Middle frontal gyrus (tissue), 1 donor: ENCODE data around the gene CA7.

Experiments used
- DNase-seq: peaks from one replicate; pipeline ENCODE4 v3.0.0-alpha.2; 2015; ENCODE audit warnings: low spot score; ENCODE audit errors: extremely low spot score

Gene CA7

DNA sequence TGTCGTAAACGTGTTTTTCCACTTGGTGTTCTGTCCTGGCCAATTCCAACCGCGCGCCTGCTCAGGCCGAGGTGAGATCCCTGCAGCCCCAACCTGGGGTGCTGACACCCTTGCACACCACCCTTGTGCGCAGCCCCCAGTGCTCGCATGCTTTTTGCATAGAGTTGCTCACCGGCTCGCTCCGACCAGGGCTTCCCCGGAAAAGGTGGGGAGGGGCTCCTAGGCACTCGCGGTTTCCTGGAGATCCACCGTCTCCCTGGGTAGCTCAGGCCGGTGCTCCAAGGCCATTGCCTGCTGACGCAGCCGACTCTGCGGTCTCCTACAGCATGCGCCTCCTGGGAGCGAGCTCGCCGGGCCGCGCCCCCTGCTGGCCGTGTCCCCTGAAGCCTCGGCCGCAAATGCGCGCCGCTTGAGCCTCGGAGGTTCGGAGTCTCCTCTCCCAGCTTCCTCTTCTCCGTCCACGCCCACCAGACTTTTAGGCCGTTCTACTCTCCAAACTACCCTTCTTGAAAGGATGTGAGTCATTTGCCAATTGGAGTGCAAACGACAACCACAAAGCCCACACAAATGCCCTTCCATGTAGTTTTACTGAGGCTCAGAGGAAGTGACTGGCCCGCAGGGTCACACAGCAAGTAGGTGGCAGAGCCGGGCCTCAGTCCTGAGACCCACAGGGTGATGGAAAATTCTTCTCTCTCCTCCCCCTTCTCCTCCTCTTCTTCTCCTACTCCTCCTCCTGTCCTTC, 28.9 kb downstream of the CA7 start:
- peak; percentile 74 for DNase-seq

GRCh38 chr16:66873685-66874055, 29.5 kb downstream of the CA7 start:
- no peak for DNase-seq

DNA sequence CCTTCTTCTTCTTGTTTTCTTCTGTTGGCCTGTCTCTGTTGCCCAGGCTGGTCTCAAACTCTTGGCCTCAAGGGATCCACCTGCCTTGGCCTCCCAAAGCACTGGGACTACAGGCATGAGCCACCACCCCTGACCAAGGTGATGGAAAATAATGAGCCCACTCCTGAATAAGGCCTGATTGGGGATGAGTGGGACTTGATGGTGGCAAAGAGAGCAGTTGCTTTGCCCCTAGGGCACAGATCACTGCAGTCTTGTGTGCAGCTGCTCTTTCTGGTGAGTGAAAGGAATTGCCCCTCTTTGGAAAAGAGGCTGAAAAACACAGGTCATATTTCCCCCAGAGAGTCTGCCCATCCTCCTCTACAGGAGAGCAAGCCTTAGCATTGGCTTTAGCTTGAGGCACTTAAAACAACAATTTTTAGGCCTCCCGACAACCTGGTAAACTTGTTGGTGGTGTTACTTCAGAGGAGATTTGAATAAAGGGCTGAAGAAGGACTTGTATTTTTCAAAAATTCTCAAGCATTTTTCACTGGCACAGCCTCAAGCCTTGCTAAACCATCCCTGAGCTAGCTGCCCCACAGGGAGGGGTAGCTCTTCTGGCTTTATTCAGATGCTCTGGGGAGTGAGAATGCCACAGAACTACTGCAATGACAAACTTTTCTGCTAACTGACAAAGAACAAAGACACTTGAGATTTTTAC, 30.0 kb downstream of the CA7 start:
- DNase-seq, result no peak

DNA sequence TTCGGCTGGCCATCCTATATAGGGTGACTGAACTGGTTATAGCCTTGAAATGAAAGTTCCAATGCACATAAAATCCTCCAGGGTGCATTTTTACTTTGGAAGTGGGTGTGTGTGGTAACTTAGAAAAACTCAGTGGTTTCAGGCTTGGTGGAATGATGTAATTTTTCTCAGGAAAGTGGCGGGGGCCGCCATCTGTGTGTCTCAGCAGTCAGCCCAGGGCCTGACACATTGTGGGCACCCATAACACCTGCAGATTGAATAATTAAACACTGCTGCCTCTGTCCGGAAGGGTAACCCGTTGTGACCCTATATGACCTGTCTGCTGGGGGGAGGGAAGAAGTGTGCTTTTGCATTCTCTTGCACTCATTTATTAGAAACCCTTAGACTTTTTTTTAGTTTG, 33.9 kb downstream of the CA7 start:
- DNase-seq, result no peak

DNA sequence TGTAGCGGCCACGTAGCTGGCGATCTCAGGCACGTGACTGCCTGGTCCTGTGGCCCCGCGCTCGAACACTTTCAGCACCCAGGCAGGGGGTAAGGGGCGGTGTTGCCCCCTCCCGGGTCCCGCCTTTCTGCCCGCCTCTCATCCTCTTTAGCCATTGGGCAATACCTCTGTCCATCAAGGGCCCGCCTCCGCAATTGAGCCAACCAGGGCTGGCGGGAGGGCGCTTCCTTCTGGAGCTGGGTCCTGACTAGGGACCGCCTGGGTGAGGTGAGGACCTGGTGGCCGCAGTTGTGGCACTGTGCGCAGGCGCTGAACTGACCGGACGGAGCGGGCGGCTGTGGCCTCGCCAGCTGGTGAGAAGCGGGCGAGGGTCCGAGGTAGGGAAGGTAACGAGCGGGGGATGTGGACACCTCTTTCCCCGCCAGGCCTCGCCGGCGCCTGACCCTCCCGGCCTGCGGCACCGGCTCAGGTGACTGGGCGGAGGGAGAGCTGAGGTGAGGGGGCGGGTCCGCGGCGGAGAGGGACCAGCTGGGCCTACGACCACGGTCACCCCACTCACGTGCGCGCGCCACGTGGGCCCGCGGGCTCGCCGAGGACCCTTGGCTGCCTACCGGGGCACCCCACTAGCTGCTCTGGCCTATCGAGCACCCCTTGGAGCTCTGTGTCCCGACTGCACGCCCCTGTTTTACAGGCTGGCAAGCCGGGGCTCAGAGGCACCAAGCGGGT, 36.2 kb downstream of the CA7 start, which contains the start of gene PDP2:
Gene PDP2, plus strand, starts transcription at position 228 of the 726 bp plus-strand sequence. CDS start 3,770 bp downstream, outside the sequence.
- peak; percentile 91 for DNase-seq

DNA sequence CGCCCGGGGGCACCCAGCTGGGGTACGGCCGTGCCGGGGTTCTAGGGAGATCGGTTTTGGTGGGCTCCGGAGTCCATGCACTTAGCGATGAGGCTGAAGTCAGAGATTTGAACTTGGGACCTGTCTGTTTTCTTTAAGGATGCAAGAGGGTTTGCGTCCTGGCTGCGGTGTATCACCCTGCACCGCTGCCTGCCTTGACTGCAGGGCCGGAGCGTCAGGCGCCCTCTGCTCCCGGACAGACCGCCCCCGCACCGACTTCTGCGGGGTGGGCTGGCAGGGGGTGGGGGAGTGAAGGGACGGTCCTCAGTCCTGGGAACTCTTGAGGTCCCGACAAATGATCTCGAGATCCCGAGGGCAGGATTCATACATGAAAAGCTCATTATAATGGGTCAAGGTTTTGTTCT, 36.8 kb downstream of the CA7 start:
- no peak for DNase-seq

DNA sequence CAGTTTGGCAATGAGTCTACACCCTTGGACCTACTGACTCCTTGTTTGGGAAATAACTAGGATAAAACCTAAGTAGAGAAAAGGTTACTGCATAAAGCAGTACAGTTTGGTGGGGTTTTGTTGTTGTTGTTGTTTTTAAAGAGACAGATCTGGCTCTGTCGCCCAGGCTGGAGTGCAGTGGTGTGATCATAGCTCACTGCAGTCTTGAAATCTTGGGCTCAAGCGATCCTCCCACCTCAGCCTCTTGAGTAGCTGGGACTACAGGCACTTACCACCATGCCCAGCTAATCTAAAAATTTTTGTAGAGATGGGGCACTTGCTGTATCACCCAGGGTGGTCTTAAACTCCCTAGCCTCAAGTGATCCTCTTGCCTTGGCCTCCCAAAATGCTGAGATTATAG, 37.3 kb downstream of the CA7 start:
- no peak for DNase-seq

DNA sequence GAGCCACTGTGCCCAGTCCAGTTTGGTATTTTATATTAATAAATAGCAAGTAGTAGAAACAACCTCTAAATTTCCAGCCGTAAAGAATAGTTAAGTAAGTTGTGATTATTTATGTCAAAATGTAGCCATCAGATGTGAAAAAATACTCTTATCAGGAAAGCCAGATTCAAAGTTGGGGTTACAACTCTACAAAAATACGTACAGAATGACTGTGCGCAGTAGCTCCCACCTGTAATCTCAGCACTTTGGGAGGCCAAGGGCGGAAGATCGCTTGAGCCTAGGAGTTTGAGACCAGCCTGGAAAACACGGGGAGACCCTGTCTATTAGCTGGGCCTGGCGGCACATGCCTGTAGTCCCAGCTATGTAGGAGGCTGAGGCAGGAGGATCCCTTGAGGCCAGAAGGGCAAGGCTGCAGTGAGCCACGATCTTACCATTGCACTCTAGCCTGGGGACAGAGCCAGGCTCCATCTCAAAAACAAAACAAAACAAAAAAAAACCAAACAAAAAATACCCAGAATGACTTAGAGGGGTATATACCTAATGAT, 37.8 kb downstream of the CA7 start:
- no peak for DNase-seq

DNA sequence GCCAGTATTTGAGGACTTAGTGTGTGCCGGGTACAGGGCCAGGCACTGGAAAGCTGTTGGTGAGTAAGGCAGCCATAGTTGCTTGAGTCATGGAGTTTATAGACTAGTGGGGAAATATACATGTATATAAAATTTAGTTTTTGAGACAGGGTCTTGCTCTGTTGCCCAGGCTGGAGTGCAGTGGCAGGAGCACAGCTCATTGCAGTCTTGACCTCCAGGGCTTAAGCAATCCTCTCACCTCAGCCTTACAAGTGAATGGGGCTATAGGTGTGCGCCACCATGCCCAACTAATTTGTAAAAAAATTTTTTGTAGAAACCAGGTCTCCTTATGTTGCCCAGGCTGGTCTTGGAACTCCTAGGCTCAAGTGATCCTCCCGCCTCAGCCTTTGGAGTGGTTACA, 38.5 kb downstream of the CA7 start:
- DNase-seq, result no peak

- DNase-seq, result no peak
Observed at GRCh38 chr16:66885491-66885890, 41.3 kb downstream of the CA7 start.

DNA sequence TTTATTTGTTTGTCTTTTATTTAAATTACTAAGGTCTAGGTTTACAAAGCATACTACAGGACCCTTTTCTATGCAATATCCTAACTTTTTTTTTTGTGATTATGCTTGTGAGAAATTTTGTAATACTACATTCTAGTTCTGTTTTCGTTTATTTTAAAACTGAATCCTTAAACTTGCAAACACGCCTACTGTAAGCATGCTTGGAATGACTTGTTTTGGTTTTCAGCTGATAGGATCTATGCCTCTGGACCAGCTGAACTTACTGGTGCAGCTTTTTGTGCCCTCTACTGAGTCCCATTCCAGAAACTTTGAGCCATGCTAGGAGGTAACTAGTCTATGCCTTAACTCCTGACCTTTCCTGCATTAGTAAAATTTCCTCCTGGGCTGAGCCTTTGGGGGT, 42.1 kb downstream of the CA7 start:
- no peak for DNase-seq

DNA sequence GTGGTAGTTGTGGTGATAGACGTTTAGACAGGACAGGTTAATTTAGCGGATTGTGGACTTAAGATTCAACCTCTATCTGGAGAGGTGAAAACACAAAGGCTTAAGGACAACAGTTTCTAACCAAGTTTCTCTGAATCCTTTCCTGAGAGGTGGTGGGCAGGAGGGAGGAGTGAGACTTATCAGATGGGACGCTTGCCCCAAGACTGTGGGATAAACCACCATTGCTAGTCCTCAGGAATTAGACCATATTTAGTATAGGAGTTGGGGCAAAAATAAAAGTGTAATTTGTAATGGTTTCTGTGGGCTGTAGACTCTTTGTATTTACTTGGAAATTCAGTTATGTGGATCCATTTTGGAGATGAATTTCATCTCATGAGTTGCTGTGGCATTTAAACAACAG, 42.7 kb downstream of the CA7 start:
- DNase-seq, result no peak

DNA sequence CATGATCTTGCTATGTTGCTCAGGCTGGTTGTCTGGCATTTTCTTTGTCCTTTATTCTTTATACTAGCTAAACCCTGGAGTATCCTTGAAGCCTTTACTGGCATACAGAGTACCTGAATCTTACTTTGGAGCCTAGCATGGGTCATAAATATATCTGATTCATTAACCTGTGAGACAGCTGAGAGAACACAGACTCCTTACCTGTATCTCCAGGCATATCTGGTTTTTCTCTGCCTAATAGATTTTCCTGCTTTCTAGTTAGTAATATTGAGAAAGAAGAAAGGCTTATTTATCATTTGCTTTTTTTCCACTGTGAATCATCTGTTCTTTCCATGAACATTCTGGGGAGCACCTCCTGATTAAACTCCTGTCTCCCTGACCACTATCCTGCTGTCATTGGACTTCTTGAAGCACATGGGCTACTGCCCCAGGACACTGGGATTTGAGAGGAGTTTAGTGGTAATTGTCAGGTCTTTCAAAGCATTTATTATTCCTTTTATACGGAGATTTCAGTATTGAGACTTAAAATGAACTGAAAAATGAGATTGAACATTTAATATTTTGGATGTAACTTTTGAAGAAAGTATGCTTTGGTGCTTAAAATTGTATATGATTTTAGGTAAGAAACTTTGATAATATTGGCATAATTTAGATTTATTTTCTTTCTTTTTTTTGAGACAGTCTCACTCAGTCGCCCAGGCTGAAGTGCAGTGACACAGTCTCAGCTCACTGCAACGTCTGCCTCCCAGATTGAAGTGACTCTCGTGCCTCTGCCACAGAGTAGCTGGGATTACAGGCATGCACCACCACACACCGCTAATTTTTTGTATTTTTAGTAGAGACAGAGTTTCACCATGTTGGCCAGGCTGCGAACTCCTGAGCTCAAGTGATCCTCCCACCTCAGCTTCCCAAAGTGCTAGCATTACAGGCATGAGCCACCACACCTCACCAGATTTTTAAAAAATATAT, 44.7 kb downstream of the CA7 start:
- DNase-seq, result no peak

DNA sequence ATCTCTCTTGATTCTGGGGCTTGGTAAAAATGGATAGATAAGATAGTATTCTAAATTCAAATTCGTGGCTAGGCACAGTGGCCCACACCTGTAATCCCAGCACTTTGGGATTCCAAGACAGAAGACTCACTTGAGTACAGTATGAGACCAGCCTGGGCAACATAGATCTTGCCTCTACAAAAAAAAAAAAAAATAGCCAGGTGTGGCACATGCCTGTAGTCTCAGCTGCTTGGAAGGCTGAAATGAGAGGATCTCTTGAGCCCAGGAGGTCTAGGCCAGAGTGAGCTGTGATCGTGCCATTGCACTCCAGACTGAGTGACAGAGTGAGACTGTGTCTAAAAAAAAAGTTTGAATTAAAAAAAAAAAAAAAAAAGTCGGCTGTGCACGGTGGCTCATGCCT, 45.4 kb downstream of the CA7 start:
- no peak for DNase-seq

GRCh38 chr16:66890799-66891198, 46.6 kb downstream of the CA7 start:
- DNase-seq, result no peak

GRCh38 chr16:66891360-66891759, 47.1 kb downstream of the CA7 start:
- DNase-seq, result no peak

DNA sequence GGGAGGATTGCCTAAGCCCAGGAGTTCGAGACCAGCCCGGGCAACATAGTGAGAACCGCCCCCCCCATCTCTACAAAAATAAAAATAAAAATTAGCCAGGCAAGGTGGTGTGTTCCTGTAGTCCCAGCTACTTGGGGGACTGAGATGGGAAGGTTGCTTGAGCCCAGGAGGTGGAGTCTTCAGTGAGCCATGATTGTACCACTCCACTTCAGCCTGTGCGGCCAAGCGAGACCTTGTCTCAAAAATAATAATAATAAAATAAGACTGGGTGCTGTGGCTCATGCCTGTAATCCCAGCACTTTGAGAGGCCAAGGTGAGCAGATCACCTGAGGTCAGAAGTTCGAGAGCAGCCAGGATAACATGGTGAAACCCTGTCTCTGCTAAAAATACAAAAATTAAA, 47.6 kb downstream of the CA7 start:
- no peak for DNase-seq

DNA sequence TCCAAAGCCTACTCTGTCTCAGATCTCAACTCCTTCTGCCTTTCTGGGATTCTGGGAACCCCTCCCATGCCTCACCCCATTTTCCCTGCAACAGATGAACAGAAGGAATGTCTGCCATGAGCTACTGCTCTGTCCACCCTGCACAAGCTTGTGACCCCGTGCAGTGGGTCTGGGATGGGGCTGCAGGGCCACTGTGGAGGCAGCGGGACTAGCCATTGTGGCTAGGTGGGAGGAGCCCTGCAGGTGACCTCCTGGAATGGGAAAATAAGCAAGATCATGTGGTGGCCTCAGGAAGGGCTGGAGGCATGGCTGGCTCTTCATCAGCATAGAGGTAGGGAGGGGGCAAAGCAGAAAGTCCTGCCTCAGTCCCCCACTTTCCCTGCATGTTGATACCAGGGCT, 49.8 kb downstream of the CA7 start:
- no peak for DNase-seq

DNA sequence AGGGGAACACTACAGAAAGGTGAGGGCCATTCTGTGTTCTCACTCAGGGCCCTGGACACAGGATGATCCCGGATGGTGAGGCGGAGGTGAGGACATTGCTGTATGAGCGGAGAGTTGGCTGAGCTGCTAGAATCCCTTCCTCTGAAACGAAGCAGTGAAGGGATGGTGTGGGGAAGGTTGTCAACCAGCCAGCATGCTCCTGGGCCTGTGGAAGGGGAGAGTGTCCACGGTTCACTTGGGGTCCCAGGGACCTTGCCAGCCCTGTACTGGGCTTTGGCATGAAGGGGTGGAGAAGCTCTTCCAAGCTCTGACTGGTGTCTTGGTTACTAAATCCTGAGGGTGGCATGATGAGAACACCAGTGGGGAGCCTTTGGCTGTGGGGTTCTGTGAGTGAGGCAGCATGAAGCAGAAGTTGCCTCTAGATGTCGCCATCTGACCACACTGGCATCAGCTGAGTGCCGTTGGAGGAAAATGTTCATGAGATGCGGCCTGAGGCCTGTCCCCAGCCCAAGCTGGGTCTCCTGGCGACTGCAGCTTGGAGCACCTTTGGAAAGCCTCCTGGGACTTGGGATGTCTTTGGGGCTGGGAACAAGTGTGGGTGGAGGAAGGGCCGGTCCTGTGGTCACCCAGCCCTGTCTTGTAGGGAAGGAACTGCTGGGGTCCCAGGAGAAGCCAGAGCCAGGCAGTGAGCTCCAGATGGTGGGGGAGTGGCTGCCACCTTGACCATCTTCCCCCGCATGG, 50.9 kb downstream of the CA7 start:
- peak; percentile 60 for DNase-seq

DNA sequence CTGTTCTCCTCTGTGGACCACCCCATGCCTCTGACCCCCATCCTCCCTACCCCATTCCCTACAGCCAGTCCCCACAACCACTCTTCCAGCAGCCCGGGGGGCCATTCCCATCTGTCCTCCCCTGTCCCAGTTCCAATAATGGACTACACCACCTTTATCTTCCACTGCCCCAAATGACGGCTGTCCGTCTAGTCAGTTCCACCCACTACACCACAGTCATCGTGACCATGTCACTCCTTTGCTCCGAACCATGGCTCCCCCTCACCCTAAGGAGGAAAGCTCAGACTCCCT, 51.4 kb downstream of the CA7 start:
- no peak for DNase-seq
